SHP77 treated with DMSO at 0.1 percent for 48 hours (cell line): Measurements from ENCODE around the gene KCNB1.

Experiments used
- DNase-seq: peaks from one replicate; lab custom pipeline; 2025; lab: John Stamatoyannopoulos, UW

Gene KCNB1

GRCh38 chr20:49388744-49389143 is 93.7 kb downstream of the KCNB1 start:
- DNase-seq = no peak

GRCh38 chr20:49387581-49387939 is 94.9 kb downstream of the KCNB1 start:
- DNase-seq = no peak

GRCh38 chr20:49386848-49387580 is 95.5 kb downstream of the KCNB1 start:
- peak; percentile 82 for DNase-seq

- no peak for DNase-seq
These were observed 97.0 kb downstream of the KCNB1 start for GRCh38 chr20:49385465-49385864.

GRCh38 chr20:49384437-49385434 is 97.7 kb downstream of the KCNB1 start:
- peak; percentile 30 for DNase-seq

GRCh38 chr20:49381558-49382493 is 100.6 kb downstream of the KCNB1 start:
- no peak for DNase-seq

GRCh38 chr20:49380337-49380780 is 102.1 kb downstream of the KCNB1 start:
- no peak for DNase-seq

GRCh38 chr20:49379338-49379737 is 103.1 kb downstream of the KCNB1 start:
- no peak for DNase-seq

- no peak for DNase-seq
These were observed 105.1 kb downstream of the KCNB1 start for GRCh38 chr20:49377326-49377725.

GRCh38 chr20:49375170-49375569 is 107.3 kb downstream of the KCNB1 start:
- no peak for DNase-seq

GRCh38 chr20:49372095-49372734 is 110.3 kb downstream of the KCNB1 start:
- no peak for DNase-seq

- no peak for DNase-seq
These were observed 113.9 kb downstream of the KCNB1 start for GRCh38 chr20:49368596-49368995.

- no peak for DNase-seq
These were observed 115.4 kb downstream of the KCNB1 start for GRCh38 chr20:49367113-49367512.

- no peak for DNase-seq
These were observed 115.8 kb downstream of the KCNB1 start for GRCh38 chr20:49366687-49367086.

- no peak for DNase-seq
These were observed 120.4 kb downstream of the KCNB1 start for GRCh38 chr20:49361862-49362660.

- DNase-seq = no peak
These were observed 122.1 kb downstream of the KCNB1 start for GRCh38 chr20:49360242-49360968.

GRCh38 chr20:49356676-49357075 is 125.8 kb downstream of the KCNB1 start:
- DNase-seq = peak; percentile 39

GRCh38 chr20:49354673-49355072 is 127.8 kb downstream of the KCNB1 start:
- no peak for DNase-seq

GRCh38 chr20:49353348-49353747 is 129.1 kb downstream of the KCNB1 start:
- DNase-seq = no peak

- DNase-seq = no peak
These were observed 129.7 kb downstream of the KCNB1 start for GRCh38 chr20:49352751-49353150.
